GM19438 (cell line): Measurements from ENCODE around the gene PLA2G4E.

ENCODE experiments used
- ATAC-seq: cut with Tn5 transposase; IDR thresholded peaks from one replicate; pipeline ENCODE4 v1.9.1; 2021; ENCODE audit warnings: low read depth; ENCODE audit not compliant: unreplicated experiment

The PLA2G4E gene

GRCh38 chr15:42021593-42021992 is 751 bp upstream of the PLA2G4E start:
- ATAC-seq, result no peak

GRCh38 chr15:42018306-42019224 is 2.3 kb downstream of the PLA2G4E start:
- ATAC-seq, result no peak

GRCh38 chr15:42016971-42017370 is 3.9 kb downstream of the PLA2G4E start:
- no peak for ATAC-seq

GRCh38 chr15:42014406-42014805 is 6.4 kb downstream of the PLA2G4E start:
- no peak for ATAC-seq

GRCh38 chr15:42012928-42013482 is 7.8 kb downstream of the PLA2G4E start:
- ATAC-seq, result no peak

GRCh38 chr15:42012241-42012640 is 8.6 kb downstream of the PLA2G4E start:
- ATAC-seq, result no peak

- peak; percentile 23 for ATAC-seq
Measured at GRCh38 chr15:42011074-42011473, 9.8 kb downstream of the PLA2G4E start.

GRCh38 chr15:42010434-42010833 is 10.4 kb downstream of the PLA2G4E start:
- peak; percentile 79 for ATAC-seq

- ATAC-seq, result no peak
Measured at GRCh38 chr15:42009474-42009873, 11.4 kb downstream of the PLA2G4E start.

- ATAC-seq, result no peak
Measured at GRCh38 chr15:42009022-42009421, 11.8 kb downstream of the PLA2G4E start.

- no peak for ATAC-seq
Measured at GRCh38 chr15:42007386-42007785, 13.5 kb downstream of the PLA2G4E start.

- no peak for ATAC-seq
Measured at GRCh38 chr15:42002333-42002732, 18.5 kb downstream of the PLA2G4E start.

GRCh38 chr15:42001236-42001635 is 19.6 kb downstream of the PLA2G4E start:
- no peak for ATAC-seq

- no peak for ATAC-seq
Measured at GRCh38 chr15:41999290-42000285, 21.3 kb downstream of the PLA2G4E start.

- no peak for ATAC-seq
Measured at GRCh38 chr15:41997845-41998244, 23.0 kb downstream of the PLA2G4E start.

GRCh38 chr15:41996921-41997592 is 23.8 kb downstream of the PLA2G4E start:
- ATAC-seq, result no peak

- no peak for ATAC-seq
Measured at GRCh38 chr15:41996376-41996775, 24.5 kb downstream of the PLA2G4E start.

- no peak for ATAC-seq
Measured at GRCh38 chr15:41995476-41995855, 25.4 kb downstream of the PLA2G4E start.

GRCh38 chr15:41994772-41995475 is 25.9 kb downstream of the PLA2G4E start:
- ATAC-seq, result no peak

- no peak for ATAC-seq
Measured at GRCh38 chr15:41994171-41994650, 26.6 kb downstream of the PLA2G4E start.
